GM12891 (cell line): ENCODE data around the gene FALEC.

Experiments
- PAX5 ChIP-seq: IDR thresholded peaks from 2 replicates; pipeline ENCODE4 v1.6.1; 2011; ENCODE audit warnings: low read length, moderate library complexity, mild to moderate bottlenecking; ENCODE audit not compliant: insufficient read depth, severe bottlenecking
- POLR2A ChIP-seq: IDR thresholded peaks from 2 replicates; pipeline ENCODE4 v1.6.1; 2011; ENCODE audit warnings: low read depth, low read length, control low read depth
- POLR2AphosphoS5 ChIP-seq: IDR thresholded peaks from 2 replicates; pipeline ENCODE4 v1.6.1; 2011; ENCODE audit warnings: low read depth, low read length, control low read depth
- POU2F2 ChIP-seq: IDR thresholded peaks from 2 replicates; pipeline ENCODE4 v1.6.1; 2011; ENCODE audit warnings: low read depth, mild to moderate bottlenecking, control low read depth, low read length, moderate library complexity
- SPI1 ChIP-seq: IDR thresholded peaks from 2 replicates; pipeline ENCODE4 v1.6.1; 2011; ENCODE audit warnings: low read depth, low read length, control low read depth
- TAF1 ChIP-seq: IDR thresholded peaks from 2 replicates; pipeline ENCODE4 v1.6.1; 2011; ENCODE audit warnings: low read depth, low read length, control low read depth

GRCh38 chr1:150563340-150564038 lies 47.9 kb downstream of the FALEC start:
- TF ChIP-seq POLR2AphosphoS5 (no peak; the same call in 1 of the 2 replicates), POLR2A (peak; percentile 61), TAF1 (0 out of 2 replicates have a peak, but pooled peaks have one; percentile 27), PAX5 (no peak), POU2F2 (no peak), SPI1 (peak; percentile 12; the same call in 1 of the 2 replicates)
